SW480 (cell line): ENCODE measurements around the gene EYS.

Experiments used
- DNase-seq: peaks from one replicate; pipeline ENCODE4 v3.0.0-alpha.2; 2016; ENCODE audit warnings: low spot score

The EYS gene

GRCh38 chr6:64238071-64238470 is 1469.0 kb downstream of the EYS start:
- no peak for DNase-seq

GRCh38 chr6:64233746-64234145 is 1473.3 kb downstream of the EYS start:
- DNase-seq: no peak

- DNase-seq: no peak
Measured at GRCh38 chr6:64231928-64232327, 1475.1 kb downstream of the EYS start.

- no peak for DNase-seq
Measured at GRCh38 chr6:64230530-64230929, 1476.5 kb downstream of the EYS start.

GRCh38 chr6:64227863-64228262 is 1479.2 kb downstream of the EYS start:
- no peak for DNase-seq

GRCh38 chr6:64225503-64225902 is 1481.5 kb downstream of the EYS start:
- DNase-seq: no peak

GRCh38 chr6:64224819-64225218 is 1482.2 kb downstream of the EYS start:
- DNase-seq: no peak

GRCh38 chr6:64221776-64222175 is 1485.2 kb downstream of the EYS start:
- DNase-seq: no peak

GRCh38 chr6:64220801-64221200 is 1486.2 kb downstream of the EYS start:
- DNase-seq: no peak

- DNase-seq: no peak
Measured at GRCh38 chr6:64217721-64218620, 1489.1 kb downstream of the EYS start.

- DNase-seq: no peak
Measured at GRCh38 chr6:64214373-64214772, 1492.7 kb downstream of the EYS start.

- no peak for DNase-seq
Measured at GRCh38 chr6:64213697-64214096, 1493.3 kb downstream of the EYS start.

GRCh38 chr6:64197246-64197645 is 1509.8 kb downstream of the EYS start:
- no peak for DNase-seq

GRCh38 chr6:64186592-64186991 is 1520.4 kb downstream of the EYS start:
- no peak for DNase-seq

- no peak for DNase-seq
Measured at GRCh38 chr6:64185621-64186020, 1521.4 kb downstream of the EYS start.

GRCh38 chr6:64175296-64175695 is 1531.7 kb downstream of the EYS start:
- no peak for DNase-seq

- DNase-seq: no peak
Measured at GRCh38 chr6:64170316-64170715, 1536.7 kb downstream of the EYS start.

- no peak for DNase-seq
Measured at GRCh38 chr6:64160486-64160885, 1546.5 kb downstream of the EYS start.

GRCh38 chr6:64155063-64155462 is 1552.0 kb downstream of the EYS start:
- DNase-seq: no peak

GRCh38 chr6:64146876-64147275 is 1560.2 kb downstream of the EYS start:
- DNase-seq: no peak

- no peak for DNase-seq
Measured at GRCh38 chr6:64146094-64146493, 1560.9 kb downstream of the EYS start.

- DNase-seq: no peak
Measured at GRCh38 chr6:64145658-64146057, 1561.4 kb downstream of the EYS start.

GRCh38 chr6:64143101-64143500 is 1563.9 kb downstream of the EYS start:
- no peak for DNase-seq

GRCh38 chr6:64141680-64142079 is 1565.3 kb downstream of the EYS start:
- no peak for DNase-seq
